Nephron progenitor cell (in vitro differentiated cells): ENCODE measurements around the gene ILDR2.

Source experiments
- DNase-seq: peaks from one replicate; pipeline ENCODE4 v3.0.0; 2021
- H3K27ac Mint-ChIP-seq: 2 replicates; pipeline ENCODE4 v1.8.0; 2021; ENCODE audit warnings: mild to moderate bottlenecking, moderate library complexity, mixed read lengths
- H3K27me3 Mint-ChIP-seq: 2 replicates; pipeline ENCODE4 v1.8.0; 2021; ENCODE audit warnings: mild to moderate bottlenecking, low read depth, mixed read lengths; ENCODE audit not compliant: poor library complexity
- H3K36me3 Mint-ChIP-seq: 2 replicates; pipeline ENCODE4 v1.8.0; 2021; ENCODE audit warnings: low read depth, mixed read lengths
- H3K4me1 Mint-ChIP-seq: 2 replicates; pipeline ENCODE4 v1.8.0; 2021; ENCODE audit warnings: mixed read lengths
- H3K4me3 Mint-ChIP-seq: 2 replicates; pipeline ENCODE4 v1.8.0; 2021; ENCODE audit warnings: mild to moderate bottlenecking, moderate library complexity, mixed read lengths
- H3K9me3 Mint-ChIP-seq: 2 replicates; pipeline ENCODE4 v1.8.0; 2021; ENCODE audit warnings: mild to moderate bottlenecking, moderate library complexity, mixed read lengths
- TF ChIP-seq, protein P1 (sequence below): fragments of 200-600 bp; sonication (generic); IDR thresholded peaks from 2 replicates; pipeline ENCODE4 v1.5.0; 2021; ENCODE audit warnings: antibody characterized with exemption

Gene ILDR2

DNA sequence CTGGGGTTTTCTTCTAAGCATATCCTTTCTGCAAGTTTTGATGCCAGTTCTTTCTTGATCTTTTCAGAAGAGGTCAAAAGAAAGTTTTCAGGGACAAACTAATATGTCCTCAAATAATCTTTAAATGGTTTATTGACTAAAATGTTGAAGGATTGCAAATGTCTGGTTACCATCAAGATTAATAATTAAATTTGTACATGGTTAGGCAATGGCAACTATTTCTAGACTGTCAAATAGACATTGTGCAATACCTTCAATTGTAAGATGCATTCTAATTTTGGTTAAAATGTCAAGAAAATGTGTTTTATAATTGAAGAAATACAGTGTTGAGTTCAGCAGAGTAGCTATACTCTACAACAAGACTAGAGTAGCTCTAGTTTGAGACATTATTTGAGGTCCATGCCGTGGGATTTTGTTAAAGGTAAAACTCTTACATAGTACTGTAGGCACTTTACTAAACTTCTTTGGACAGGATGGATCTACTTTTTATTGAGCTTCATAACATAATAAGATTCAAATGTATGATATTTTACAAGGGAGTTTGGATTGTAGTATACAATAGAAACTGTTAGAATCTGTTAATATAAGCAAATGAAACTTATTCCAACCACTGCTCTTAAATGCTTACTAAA, 36.3 kb upstream of the ILDR2 start:
- Mint-ChIP-seq H3K27me3 (peaks cover 8% of the 10 kb centered on the region), H3K4me1 (no peaks in the 10 kb centered on the region), H3K9me3 (no peaks in the 10 kb centered on the region), H3K36me3 (no peaks in the 10 kb centered on the region), H3K27ac (no peak overlapping the region), H3K4me3 (no peak overlapping the region)
- DNase-seq, result no peak
- TF ChIP-seq, protein P1, sequence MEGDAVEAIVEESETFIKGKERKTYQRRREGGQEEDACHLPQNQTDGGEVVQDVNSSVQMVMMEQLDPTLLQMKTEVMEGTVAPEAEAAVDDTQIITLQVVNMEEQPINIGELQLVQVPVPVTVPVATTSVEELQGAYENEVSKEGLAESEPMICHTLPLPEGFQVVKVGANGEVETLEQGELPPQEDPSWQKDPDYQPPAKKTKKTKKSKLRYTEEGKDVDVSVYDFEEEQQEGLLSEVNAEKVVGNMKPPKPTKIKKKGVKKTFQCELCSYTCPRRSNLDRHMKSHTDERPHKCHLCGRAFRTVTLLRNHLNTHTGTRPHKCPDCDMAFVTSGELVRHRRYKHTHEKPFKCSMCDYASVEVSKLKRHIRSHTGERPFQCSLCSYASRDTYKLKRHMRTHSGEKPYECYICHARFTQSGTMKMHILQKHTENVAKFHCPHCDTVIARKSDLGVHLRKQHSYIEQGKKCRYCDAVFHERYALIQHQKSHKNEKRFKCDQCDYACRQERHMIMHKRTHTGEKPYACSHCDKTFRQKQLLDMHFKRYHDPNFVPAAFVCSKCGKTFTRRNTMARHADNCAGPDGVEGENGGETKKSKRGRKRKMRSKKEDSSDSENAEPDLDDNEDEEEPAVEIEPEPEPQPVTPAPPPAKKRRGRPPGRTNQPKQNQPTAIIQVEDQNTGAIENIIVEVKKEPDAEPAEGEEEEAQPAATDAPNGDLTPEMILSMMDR, result no peak

DNA sequence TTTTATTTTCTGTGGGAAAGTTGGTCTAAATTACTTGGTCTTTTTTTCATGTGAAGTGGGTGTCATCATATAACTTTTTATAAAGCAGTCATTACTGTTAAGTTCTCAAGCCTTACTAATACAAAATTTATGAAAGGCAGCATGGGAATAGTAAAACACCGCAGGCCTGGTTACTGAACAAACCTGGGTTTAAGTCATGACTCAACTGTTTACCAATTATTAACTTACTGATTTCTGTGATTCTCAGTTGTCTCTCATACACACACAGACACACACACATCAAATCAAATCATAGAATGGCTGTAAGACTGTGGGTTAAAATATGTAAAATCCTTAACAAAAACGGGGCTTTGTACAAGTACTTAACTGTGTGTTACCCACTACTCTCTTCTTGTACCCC, 28.4 kb upstream of the ILDR2 start:
- Mint-ChIP-seq H3K4me1 (no peaks in the 10 kb centered on the region), H3K27ac (no peak overlapping the region), H3K36me3 (no peaks in the 10 kb centered on the region), H3K9me3 (peaks cover 7% of the 10 kb centered on the region), H3K27me3 (no peaks in the 10 kb centered on the region), H3K4me3 (no peak overlapping the region)
- DNase-seq, result no peak
- TF ChIP-seq, protein P1, result no peak

DNA sequence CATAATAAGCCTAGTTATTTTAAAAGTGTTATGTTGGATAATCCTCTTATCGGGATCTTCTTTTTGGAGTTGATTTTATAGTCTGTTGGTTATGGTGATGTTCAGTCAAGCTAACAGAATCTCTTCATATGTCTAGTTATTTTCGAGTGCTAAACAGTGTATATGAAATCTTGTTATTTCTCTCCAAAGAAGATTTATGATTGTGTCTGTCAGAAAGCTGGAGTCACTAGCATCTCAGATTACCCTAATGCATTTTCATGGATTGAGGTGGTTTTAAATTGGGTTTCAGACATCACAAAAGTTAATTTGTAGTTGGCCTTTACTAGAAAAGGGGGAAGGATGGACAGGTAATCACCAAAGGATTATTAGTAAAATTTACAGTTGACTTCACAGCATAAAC, 27.0 kb upstream of the ILDR2 start:
- Mint-ChIP-seq H3K27ac (no peak overlapping the region), H3K9me3 (peaks cover 7% of the 10 kb centered on the region), H3K36me3 (no peaks in the 10 kb centered on the region), H3K4me3 (no peak overlapping the region), H3K4me1 (no peaks in the 10 kb centered on the region), H3K27me3 (no peaks in the 10 kb centered on the region)
- DNase-seq, result no peak
- TF ChIP-seq, protein P1, result no peak

DNA sequence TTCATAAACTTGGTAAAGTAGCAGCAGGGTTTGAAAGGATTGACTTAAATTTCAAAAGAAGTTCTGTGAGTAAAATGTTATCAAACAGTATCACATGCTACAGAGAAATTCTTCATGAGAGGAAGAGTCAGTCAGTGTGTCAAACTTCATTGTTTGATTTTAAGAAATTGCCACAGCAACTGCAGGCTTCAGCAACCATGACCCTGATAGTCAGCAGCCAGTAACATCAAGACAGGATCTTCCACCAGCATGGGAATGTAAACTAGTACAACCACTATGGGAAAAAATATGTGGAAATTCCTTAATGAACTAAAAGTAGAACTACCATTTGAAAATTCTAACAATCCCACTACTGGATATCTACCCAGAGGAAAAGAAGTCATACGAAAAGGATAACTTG, 25.2 kb upstream of the ILDR2 start:
- no peak overlapping the region for H3K27ac Mint-ChIP-seq
- TF ChIP-seq, protein P1, result no peak
- H3K4me1 Mint-ChIP-seq, result no peaks in the 10 kb centered on the region
- H3K4me3 Mint-ChIP-seq, result no peak overlapping the region
- peaks cover 7% of the 10 kb centered on the region for H3K9me3 Mint-ChIP-seq
- no peak for DNase-seq
- no peaks in the 10 kb centered on the region for H3K36me3 Mint-ChIP-seq
- H3K27me3 Mint-ChIP-seq, result no peaks in the 10 kb centered on the region

DNA sequence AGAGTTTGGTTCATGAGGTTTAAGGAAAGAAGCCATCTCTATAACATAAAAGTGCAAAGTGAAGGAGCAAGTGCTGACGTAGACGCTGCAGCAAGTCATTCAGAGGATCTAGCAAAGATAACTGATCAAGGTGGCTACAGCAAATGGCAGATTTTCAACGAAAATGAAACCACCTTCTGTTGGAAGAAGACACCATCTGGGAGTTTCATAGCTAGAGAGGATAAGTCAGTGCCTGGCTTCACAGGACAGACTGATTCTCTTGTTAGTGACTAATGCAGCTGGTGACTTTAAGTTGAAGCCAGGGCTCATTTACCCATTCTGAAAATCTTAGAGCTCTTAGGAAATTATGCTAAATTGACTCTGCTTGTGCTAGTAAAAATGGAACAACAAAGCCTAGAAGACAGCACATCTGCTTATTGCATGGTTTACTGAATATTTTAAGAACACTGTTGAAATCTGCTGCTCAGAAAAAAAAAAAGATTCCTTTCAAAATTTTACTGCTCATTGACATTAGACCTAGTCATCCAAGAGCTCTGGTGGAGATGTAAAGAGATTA, 24.2 kb upstream of the ILDR2 start:
- Mint-ChIP-seq H3K36me3 (no peaks in the 10 kb centered on the region), H3K9me3 (peaks cover 7% of the 10 kb centered on the region)

More for the DNA sequence above, 24.2 kb upstream of the ILDR2 start:
- no peak overlapping the region for H3K4me3 Mint-ChIP-seq
- no peaks in the 10 kb centered on the region for H3K27me3 Mint-ChIP-seq
- H3K27ac Mint-ChIP-seq, result no peak overlapping the region
- no peaks in the 10 kb centered on the region for H3K4me1 Mint-ChIP-seq
- TF ChIP-seq, protein P1, result no peak
- no peak for DNase-seq
